Hindlimb muscle (tissue), 1 donor: ENCODE measurements around the gene NDRG3. TPM values are rescaled to one million over a fixed set of nuclear protein-coding genes. Genes with fewer than 3 reads are reported as not detected.
"Not testable (repeated sequence)": the region's sequence is repeated elsewhere in the genome, so short reads cannot be mapped to it uniquely, and the experiment has no call there.

Experiments used
- DNase-seq: peaks from one replicate; pipeline ENCODE4 v3.0.0-alpha.2; 2013
- polyA plus RNA-seq: library from polyadenylated mRNA; unstranded; fragments of 120-200 nt; gene quantifications from one replicate; pipeline ENCODE4 v1.2.1, GENCODE V29; 2013; ENCODE audit not compliant: insufficient read length

NDRG3 gene
- polyA plus RNA-seq, 1 donor: 15.8 TPM

- no peak for DNase-seq
These were observed 58.9 kb downstream of the NDRG3 start for GRCh38 chr20:36686944-36687343.

GRCh38 chr20:36686504-36686903 is 59.4 kb downstream of the NDRG3 start:
- no peak for DNase-seq

GRCh38 chr20:36684747-36685146 is 61.1 kb downstream of the NDRG3 start:
- no peak for DNase-seq

- no peak for DNase-seq
These were observed 63.6 kb downstream of the NDRG3 start for GRCh38 chr20:36682311-36682710.

- no peak for DNase-seq
These were observed 68.5 kb downstream of the NDRG3 start for GRCh38 chr20:36677422-36677771.

GRCh38 chr20:36676701-36677421 is 69.0 kb downstream of the NDRG3 start:
- no peak for DNase-seq

GRCh38 chr20:36675545-36675944 is 70.3 kb downstream of the NDRG3 start:
- not testable (repeated sequence) for DNase-seq

- no peak for DNase-seq
These were observed 72.9 kb downstream of the NDRG3 start for GRCh38 chr20:36672991-36673390.

- DNase-seq: no peak
These were observed 75.1 kb downstream of the NDRG3 start for GRCh38 chr20:36670665-36671357.

- no peak for DNase-seq
These were observed 79.6 kb downstream of the NDRG3 start for GRCh38 chr20:36666181-36666740.

GRCh38 chr20:36663031-36663430 is 82.9 kb downstream of the NDRG3 start:
- DNase-seq: no peak

GRCh38 chr20:36658300-36658699 is 87.6 kb downstream of the NDRG3 start:
- no peak for DNase-seq

GRCh38 chr20:36656733-36657132 is 89.2 kb downstream of the NDRG3 start:
- no peak for DNase-seq

- no peak for DNase-seq
These were observed 90.9 kb downstream of the NDRG3 start for GRCh38 chr20:36655004-36655403.

- DNase-seq: no peak
These were observed 91.4 kb downstream of the NDRG3 start for GRCh38 chr20:36654506-36654905.

- DNase-seq: no peak
These were observed 92.4 kb downstream of the NDRG3 start for GRCh38 chr20:36653456-36653855.

- no peak for DNase-seq
These were observed 98.4 kb downstream of the NDRG3 start for GRCh38 chr20:36647196-36648121.

- no peak for DNase-seq
These were observed 99.2 kb downstream of the NDRG3 start for GRCh38 chr20:36646678-36647077.

GRCh38 chr20:36645998-36646397 is 99.9 kb downstream of the NDRG3 start, which contains the start of gene SLA2:
Gene SLA2, minus strand, starts transcription at chr20:36646196. Its CDS starts 4,861 bp downstream, at chr20:36641335.
- DNase-seq: no peak

GRCh38 chr20:36645353-36645752 is 100.5 kb downstream of the NDRG3 start:
- no peak for DNase-seq

GRCh38 chr20:36644706-36645095 is 101.2 kb downstream of the NDRG3 start:
- DNase-seq: no peak

GRCh38 chr20:36644032-36644705 is 101.7 kb downstream of the NDRG3 start:
- no peak for DNase-seq
